Activated CD8-positive, alpha-beta T cell treated with anti-CD3 and anti-CD28 coated beads for 36 hours (primary cell): ENCODE results near the gene ADGRV1. TPM values are rescaled to one million over a fixed set of nuclear protein-coding genes. Genes with fewer than 3 reads are reported as not detected.

ENCODE experiments used
- ATAC-seq: fragments of 200-7000 bp; cut with Tn5 transposase; one replicate; pipeline ENCODE4 v1.10.0; 2021; ENCODE audit warnings: mild to moderate bottlenecking, moderate library complexity
- CTCF ChIA-PET: fragments of 350-600 bp; sonication (Branson Sonifier 250); formaldehyde crosslinking; loops from one replicate; lab custom pipeline; 2021; ENCODE audit warnings: antibody characterized with exemption; lab: Charles Lee
- POLR2A ChIA-PET: fragments of 350-600 bp; sonication (Branson Sonifier 250); formaldehyde crosslinking; loops from one replicate; lab custom pipeline; 2021; ENCODE audit warnings: antibody characterized with exemption; lab: Charles Lee
- DNase-seq: peaks from one replicate; pipeline ENCODE4 v3.0.0-alpha.2; 2020
- H3K27ac Mint-ChIP-seq: one replicate; pipeline ENCODE4 v1.8.0; 2021; ENCODE audit warnings: mild to moderate bottlenecking, mixed read lengths
- H3K27me3 Mint-ChIP-seq: one replicate; pipeline ENCODE4 v1.8.0; 2021; ENCODE audit warnings: mixed read lengths
- H3K36me3 Mint-ChIP-seq: one replicate; pipeline ENCODE4 v1.8.0; 2021; ENCODE audit warnings: low read depth, mixed read lengths
- H3K4me1 Mint-ChIP-seq: one replicate; pipeline ENCODE4 v1.8.0; 2021; ENCODE audit warnings: low read depth, mixed read lengths
- H3K4me3 Mint-ChIP-seq: one replicate; pipeline ENCODE4 v1.8.0; 2021; ENCODE audit warnings: mild to moderate bottlenecking, moderate library complexity, mixed read lengths
- H3K9me3 Mint-ChIP-seq: one replicate; pipeline ENCODE4 v1.8.0; 2021; ENCODE audit warnings: mixed read lengths
- CTCF ChIP-seq: fragments of 200-600 bp; IDR thresholded peaks from one replicate; pipeline ENCODE4 v1.8.0; 2022; ENCODE audit warnings: antibody characterized with exemption, mild to moderate bottlenecking
- intact Hi-C: fragments of 100-400 bp; cut with micrococcal nuclease; formaldehyde crosslinking; loops from one replicate; pipeline ENCODE4 v1.10.0; 2022
- total RNA-seq, 2 experiments: library from RNA; stranded (reverse); gene quantifications; one replicate each; pipeline ENCODE4 v1.2.3, GENCODE V29; 2021

ADGRV1 gene
- total RNA-seq, 2 experiments from 2014 or later: 0.18 TPM; not detected in 1

- Mint-ChIP-seq H3K27ac (no peak overlapping the region), H3K36me3 (no peaks in the 10 kb centered on the region)
- peak; percentile 12 for DNase-seq
Observed at GRCh38 chr5:90802474-90803317, 244.1 kb downstream of the ADGRV1 start.

GRCh38 chr5:90803381-90803780 is 244.8 kb downstream of the ADGRV1 start:
- CTCF ChIA-PET: interaction anchor here (0.9 to 2.5 kb wide), 6 partner anchors 9 to 77 kb away, joined by 3 to 13 read pairs (median 3); no protein-coding TSS in a partner anchor
- Mint-ChIP-seq H3K36me3 (no peaks in the 10 kb centered on the region), H3K27me3 (peaks cover 2% of the 10 kb centered on the region), H3K4me3 (no peak overlapping the region), H3K9me3 (peaks cover 2% of the 10 kb centered on the region), H3K27ac (no peak overlapping the region), H3K4me1 (no peaks in the 10 kb centered on the region)
- TF ChIP-seq CTCF: no peak
- DNase-seq (no peak), ATAC-seq (no peak)
- intact Hi-C loops: no loop called here
- POLR2A ChIA-PET: no interaction called here

More at GRCh38 chr5:90802474-90803317, 244.1 kb downstream of the ADGRV1 start:
- ChIA-PET POLR2A (no interaction called here), CTCF (interaction anchor here (0.9 to 2.5 kb wide), 8 partner anchors 10 to 617 kb away, joined by 3 to 13 read pairs (median 4); no protein-coding TSS in a partner anchor)
- Mint-ChIP-seq H3K9me3 (peaks cover 4% of the 10 kb centered on the region), H3K4me1 (no peaks in the 10 kb centered on the region), H3K27me3 (peaks cover 2% of the 10 kb centered on the region), H3K4me3 (no peak overlapping the region)
- intact Hi-C loops: no loop called here
- ATAC-seq: peak; percentile 62
- TF ChIP-seq CTCF: peak; percentile 72

GRCh38 chr5:90803876-90804275 is 245.3 kb downstream of the ADGRV1 start:
- TF ChIP-seq CTCF: no peak
- ChIA-PET POLR2A (no interaction called here), CTCF (interaction anchor here (1.1 to 2.5 kb wide), 3 partner anchors 11 to 77 kb away, joined by 3 to 13 read pairs (median 3); no protein-coding TSS in a partner anchor)
- H3K27ac Mint-ChIP-seq: no peak overlapping the region
- H3K27me3 Mint-ChIP-seq: peaks cover 2% of the 10 kb centered on the region
- H3K4me1 Mint-ChIP-seq: no peaks in the 10 kb centered on the region
- H3K4me3 Mint-ChIP-seq: no peak overlapping the region
- H3K36me3 Mint-ChIP-seq: no peaks in the 10 kb centered on the region
- no peak for DNase-seq
- H3K9me3 Mint-ChIP-seq: peaks cover 2% of the 10 kb centered on the region
- no peak for ATAC-seq
- intact Hi-C loops: no loop called here

- H3K4me3 Mint-ChIP-seq: no peak overlapping the region
- no peaks in the 10 kb centered on the region for H3K36me3 Mint-ChIP-seq
- no peak for DNase-seq
- H3K4me1 Mint-ChIP-seq: no peaks in the 10 kb centered on the region
- ATAC-seq: no peak
- CTCF ChIA-PET: interaction anchor here (1.1 kb wide), 1 partner anchor 98 kb away, joined by 3 read pairs; no protein-coding TSS in a partner anchor
- TF ChIP-seq CTCF: no peak
- POLR2A ChIA-PET: no interaction called here
- peaks cover 2% of the 10 kb centered on the region for H3K27me3 Mint-ChIP-seq
- intact Hi-C loops: no loop called here
- no peaks in the 10 kb centered on the region for H3K9me3 Mint-ChIP-seq
- H3K27ac Mint-ChIP-seq: no peak overlapping the region
Observed at GRCh38 chr5:90807496-90807895, 248.9 kb downstream of the ADGRV1 start.
